Endothelial cell (in vitro differentiated cells): ENCODE results near the gene GABRR1. TPM values are rescaled to one million over a fixed set of nuclear protein-coding genes. Genes with fewer than 3 reads are reported as not detected.

Experiments used
- DNase-seq: peaks from one replicate; pipeline ENCODE4 v3.0.0; 2021; ENCODE audit warnings: low spot score
- H3K27ac Mint-ChIP-seq: one replicate; pipeline ENCODE4 v1.8.0; 2021; ENCODE audit warnings: mixed read lengths, inconsistent platforms; ENCODE audit not compliant: unreplicated experiment
- H3K27me3 Mint-ChIP-seq: one replicate; pipeline ENCODE4 v1.8.0; 2021; ENCODE audit warnings: mild to moderate bottlenecking, moderate library complexity, mixed read lengths, inconsistent platforms; ENCODE audit not compliant: unreplicated experiment
- H3K36me3 Mint-ChIP-seq: one replicate; pipeline ENCODE4 v1.8.0; 2021; ENCODE audit warnings: mild to moderate bottlenecking, low read depth, mixed read lengths, inconsistent platforms; ENCODE audit not compliant: unreplicated experiment
- H3K4me1 Mint-ChIP-seq: one replicate; pipeline ENCODE4 v1.8.0; 2021; ENCODE audit warnings: mild to moderate bottlenecking, mixed read lengths, inconsistent platforms; ENCODE audit not compliant: unreplicated experiment
- H3K4me3 Mint-ChIP-seq: one replicate; pipeline ENCODE4 v1.8.0; 2021; ENCODE audit warnings: mild to moderate bottlenecking, mixed read lengths, inconsistent platforms; ENCODE audit not compliant: unreplicated experiment
- H3K9me3 Mint-ChIP-seq: one replicate; pipeline ENCODE4 v1.8.0; 2021; ENCODE audit warnings: mixed read lengths, inconsistent platforms; ENCODE audit not compliant: unreplicated experiment
- CTCF ChIP-seq: fragments of 200-600 bp; sonication (generic); IDR thresholded peaks from one replicate; pipeline ENCODE4 v1.5.0; 2021; ENCODE audit warnings: antibody characterized with exemption; ENCODE audit not compliant: unreplicated experiment
- total RNA-seq: library from RNA; stranded (reverse); fragmentation: NEBNext Ultra II Directional; extraction: Animal tissue kit (Norgen Biotek cat#: 25700); gene quantifications from one replicate; pipeline ENCODE4 v1.2.1, GENCODE V29; 2021; ENCODE audit not compliant: unreplicated experiment

Gene GABRR1
- total RNA-seq, 1 donor from 2014 or later = not detected

GRCh38 chr6:89190741-89191140 is 26.4 kb downstream of the GABRR1 start:
- Mint-ChIP-seq H3K4me3 (no peak overlapping the region), H3K9me3 (peaks cover 6% of the 10 kb centered on the region), H3K27me3 (peaks cover 1% of the 10 kb centered on the region), H3K4me1 (no peaks in the 10 kb centered on the region), H3K36me3 (peaks cover 6% of the 10 kb centered on the region), H3K27ac (no peak overlapping the region)
- TF ChIP-seq CTCF = no peak
- DNase-seq = no peak

- no peaks in the 10 kb centered on the region for H3K4me1 Mint-ChIP-seq
Observed at GRCh38 chr6:89187504-89187903, 29.7 kb downstream of the GABRR1 start.

GRCh38 chr6:89186762-89187161 is 30.4 kb downstream of the GABRR1 start:
- H3K36me3 Mint-ChIP-seq = no peaks in the 10 kb centered on the region
- no peak for DNase-seq
- H3K4me3 Mint-ChIP-seq = no peak overlapping the region
- TF ChIP-seq CTCF = no peak
- H3K4me1 Mint-ChIP-seq = no peaks in the 10 kb centered on the region
- H3K27ac Mint-ChIP-seq = no peak overlapping the region
- H3K9me3 Mint-ChIP-seq = no peaks in the 10 kb centered on the region
- no peaks in the 10 kb centered on the region for H3K27me3 Mint-ChIP-seq

More at GRCh38 chr6:89187504-89187903, 29.7 kb downstream of the GABRR1 start:
- H3K27me3 Mint-ChIP-seq = no peaks in the 10 kb centered on the region
- H3K4me3 Mint-ChIP-seq = no peak overlapping the region
- no peak for DNase-seq
- no peak for TF ChIP-seq CTCF
- H3K36me3 Mint-ChIP-seq = no peaks in the 10 kb centered on the region
- H3K27ac Mint-ChIP-seq = no peak overlapping the region
- no peaks in the 10 kb centered on the region for H3K9me3 Mint-ChIP-seq

GRCh38 chr6:89184344-89184743 is 32.8 kb downstream of the GABRR1 start:
- no peaks in the 10 kb centered on the region for H3K27me3 Mint-ChIP-seq
- TF ChIP-seq CTCF = no peak
- no peak overlapping the region for H3K27ac Mint-ChIP-seq
- H3K36me3 Mint-ChIP-seq = no peaks in the 10 kb centered on the region
- no peak overlapping the region for H3K4me3 Mint-ChIP-seq
- no peak for DNase-seq
- no peaks in the 10 kb centered on the region for H3K9me3 Mint-ChIP-seq
- no peaks in the 10 kb centered on the region for H3K4me1 Mint-ChIP-seq

- H3K27ac Mint-ChIP-seq = no peak overlapping the region
- no peaks in the 10 kb centered on the region for H3K4me1 Mint-ChIP-seq
- no peaks in the 10 kb centered on the region for H3K36me3 Mint-ChIP-seq
- H3K27me3 Mint-ChIP-seq = no peaks in the 10 kb centered on the region
- TF ChIP-seq CTCF = no peak
- no peak for DNase-seq
- H3K9me3 Mint-ChIP-seq = no peaks in the 10 kb centered on the region
- H3K4me3 Mint-ChIP-seq = no peak overlapping the region
Observed at GRCh38 chr6:89183294-89183693, 33.9 kb downstream of the GABRR1 start.
